HL-60/S4 treated with phorbol 12-myristate 13-acetate at 8.2 ng/mL for 4 days and 3 days (cell line): ENCODE results near the gene RGS6.

Experiments used
- in situ Hi-C: fragments of 300-500 bp; cut with MboI; formaldehyde crosslinking; loops from 2 replicates; pipeline ENCODE4 v1.15.0; 2022; ENCODE audit warnings: low sequenced_read_pairs

RGS6 gene

DNA sequence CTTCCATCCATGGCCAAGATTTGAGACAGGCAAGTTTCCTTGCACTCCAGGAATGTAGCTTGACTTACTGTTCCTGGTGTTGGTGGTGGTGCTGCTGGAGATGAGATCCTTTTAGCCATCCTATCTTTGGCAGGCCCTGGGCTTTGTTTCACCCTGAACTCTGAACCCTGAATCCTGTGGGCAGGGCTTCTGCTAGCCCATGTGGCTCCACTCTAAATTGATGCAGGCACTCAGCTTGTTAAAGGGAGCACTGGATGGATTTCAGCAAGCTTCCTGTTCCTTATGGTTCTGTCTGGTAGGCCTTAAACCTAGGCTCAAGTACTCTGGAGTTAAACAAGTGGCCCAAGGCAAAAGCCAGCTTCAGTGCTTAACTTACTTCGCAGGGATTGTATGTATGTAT is 138.2 kb downstream of the RGS6 start:
- in situ Hi-C loops: no loop called here

DNA sequence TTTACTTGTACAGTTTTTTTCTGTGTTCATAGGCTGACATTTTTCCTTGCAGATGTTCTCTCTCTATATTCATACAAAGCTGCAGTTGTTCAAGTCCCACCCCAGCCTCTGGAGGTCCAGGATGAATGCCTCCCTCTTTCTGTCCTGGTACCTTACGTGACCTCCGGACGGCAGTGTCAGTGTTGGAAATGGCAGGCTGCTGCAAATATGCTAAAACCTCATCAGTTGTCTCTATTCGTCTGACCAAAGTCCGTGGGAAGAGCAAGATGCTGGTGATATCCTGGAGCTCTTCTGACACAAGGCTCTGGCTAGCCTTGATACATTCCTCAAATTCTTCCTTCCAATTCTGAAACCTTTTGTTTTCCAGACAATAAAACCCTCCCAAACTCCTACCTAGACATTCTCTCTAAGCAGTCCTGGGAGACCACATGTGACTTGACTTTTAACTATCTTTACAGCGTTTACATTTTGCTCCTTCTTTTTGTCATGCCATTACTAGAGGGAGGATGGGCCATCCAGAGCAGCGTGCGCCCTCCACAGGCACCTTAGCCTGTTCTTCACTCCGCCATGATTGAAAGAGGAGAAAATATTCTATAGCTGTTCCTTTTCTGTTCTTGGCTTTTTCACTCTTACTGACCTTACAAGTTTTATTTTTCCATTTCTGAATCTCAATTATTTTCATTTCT is 143.6 kb downstream of the RGS6 start:
- in situ Hi-C loops: no loop called here

DNA sequence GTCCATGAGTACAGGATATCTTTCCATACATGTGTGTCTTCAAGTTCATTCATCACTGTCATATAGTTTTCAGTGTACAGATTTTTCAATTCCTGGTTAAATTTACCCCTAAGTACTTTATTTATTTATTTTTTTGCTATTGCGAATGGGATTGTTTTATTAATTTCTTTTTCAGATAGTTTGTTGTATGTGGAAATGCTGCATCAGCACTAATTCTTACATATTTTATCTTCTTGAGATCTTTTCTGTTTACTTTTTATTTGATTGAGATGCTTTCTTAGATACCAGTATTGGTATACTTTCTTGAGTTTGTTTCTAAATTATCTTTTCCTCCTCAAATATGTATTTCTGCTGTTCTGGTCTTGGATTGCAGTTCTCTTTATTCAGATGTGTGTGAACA is 148.9 kb downstream of the RGS6 start:
- in situ Hi-C loops: no loop called here

DNA sequence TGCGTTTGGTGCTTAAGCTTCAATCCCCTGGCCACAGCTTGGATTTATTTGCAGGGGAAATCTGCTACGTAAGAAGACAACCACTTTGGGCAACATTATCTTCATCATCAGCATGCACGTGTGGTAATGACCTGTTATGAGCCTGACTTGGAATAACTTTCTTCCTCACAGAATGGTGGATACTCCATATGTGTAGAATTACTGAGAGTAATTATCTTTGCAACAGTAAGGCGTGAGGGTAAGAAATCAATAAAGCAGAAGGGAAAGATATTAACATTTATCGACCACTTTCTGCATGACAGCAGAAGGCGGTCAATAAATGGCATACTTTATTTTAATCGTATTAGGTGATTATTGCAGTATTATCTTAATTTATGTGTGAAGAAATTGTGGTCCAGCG is 152.7 kb downstream of the RGS6 start:
- in situ Hi-C loops: no loop called here

DNA sequence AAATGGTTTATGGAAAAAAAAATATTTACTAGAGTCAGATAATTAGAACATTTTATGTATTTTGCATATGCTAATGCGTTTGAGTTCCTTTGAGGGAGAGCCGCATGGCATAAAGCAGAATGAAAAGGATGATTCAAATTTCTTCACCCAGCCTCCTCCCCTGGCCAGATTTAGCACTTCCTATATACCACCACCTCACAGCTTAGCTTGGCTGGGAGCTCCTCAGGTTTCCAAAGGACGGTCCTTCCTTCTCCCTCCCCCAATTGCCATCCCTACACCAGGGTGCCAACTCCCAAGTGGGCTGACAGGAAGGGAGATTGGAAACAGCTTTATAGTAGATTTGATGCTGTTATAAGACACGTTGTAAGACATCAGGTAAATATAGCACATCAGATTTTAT is 157.4 kb downstream of the RGS6 start:
- in situ Hi-C loops: no loop called here

DNA sequence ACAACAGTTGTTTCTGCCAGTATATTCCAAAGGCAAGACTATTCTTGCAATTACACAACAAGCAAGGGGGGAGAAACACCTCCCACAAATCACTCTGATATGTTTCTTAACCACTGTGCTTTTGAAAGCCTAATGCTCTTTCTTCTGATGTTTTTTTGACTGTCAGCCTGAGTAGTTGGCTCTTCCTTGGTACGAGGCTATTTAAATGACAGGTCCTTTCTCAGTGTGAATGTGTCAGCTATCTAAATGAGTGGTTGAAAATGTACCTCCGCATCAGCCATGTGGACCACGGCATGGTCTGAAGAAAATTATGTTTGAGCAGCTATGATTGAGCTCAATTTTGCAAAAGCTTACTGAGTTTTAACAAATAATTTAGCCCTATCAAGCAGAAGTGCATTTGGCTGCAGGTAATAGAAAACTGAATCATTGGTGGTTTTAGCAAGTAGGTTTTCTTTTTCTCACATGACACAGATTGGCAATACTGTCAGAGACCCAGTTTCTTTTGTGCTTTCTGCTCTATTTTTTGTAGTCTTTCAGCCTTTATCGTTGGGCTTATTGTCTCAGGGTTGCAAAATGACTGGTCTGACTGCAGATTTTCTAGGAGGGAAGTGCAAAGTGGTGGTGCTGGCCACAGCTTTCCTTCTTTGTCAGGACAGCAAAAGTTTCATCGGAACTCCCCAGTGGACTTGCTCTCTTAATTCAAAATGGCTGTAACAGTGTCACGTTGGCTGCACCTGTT is 162.8 kb downstream of the RGS6 start:
- in situ Hi-C loops: no loop called here

DNA sequence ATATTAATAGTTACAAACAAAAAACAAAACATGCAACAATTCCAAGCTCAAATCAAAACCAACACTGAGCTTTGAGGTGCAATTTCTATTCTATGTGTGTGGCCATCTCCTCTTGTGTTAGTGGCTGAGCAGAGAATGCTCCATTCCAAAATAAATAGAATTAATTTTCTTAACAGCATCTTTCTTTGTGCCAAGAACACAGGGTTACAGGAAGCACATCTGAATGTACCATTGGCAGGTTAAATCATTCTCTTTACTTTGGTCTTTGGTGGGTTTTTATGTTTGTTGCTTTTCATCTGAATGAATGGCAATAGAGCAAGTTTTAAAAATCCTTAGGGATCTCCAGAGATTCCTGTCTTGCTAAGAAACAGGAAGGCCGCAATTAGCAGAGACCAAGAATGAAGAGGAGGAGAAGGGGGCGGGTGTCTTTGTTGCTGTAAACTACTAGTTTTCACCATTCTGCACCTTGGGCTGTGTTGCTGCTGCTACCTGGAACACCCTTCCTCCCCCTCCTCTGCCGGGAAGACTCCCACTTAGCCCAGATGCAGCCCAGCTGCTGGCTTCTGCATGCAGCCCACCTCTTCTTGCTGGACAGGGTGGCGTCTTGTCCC is 165.0 kb downstream of the RGS6 start:
- in situ Hi-C loops: no loop called here

DNA sequence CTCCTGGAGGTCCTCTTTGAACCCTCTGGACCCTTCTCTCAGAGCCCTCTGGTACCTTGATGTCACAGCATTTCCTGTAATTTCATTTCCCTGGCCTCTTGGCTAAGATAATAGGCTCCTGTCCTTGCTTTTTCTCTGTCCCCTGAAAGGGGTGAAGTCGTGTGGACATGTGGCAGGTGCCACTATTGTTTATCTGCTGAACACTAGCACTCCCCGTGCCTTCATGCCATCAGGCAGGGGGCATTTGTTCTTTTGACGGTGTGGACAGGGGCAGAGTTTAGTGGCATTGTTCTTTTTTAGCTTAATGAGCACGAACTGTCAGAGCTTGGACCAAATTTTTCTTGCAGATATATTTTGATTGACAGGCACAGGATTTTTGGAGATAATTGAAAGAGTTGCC is 166.0 kb downstream of the RGS6 start:
- in situ Hi-C loops: no loop called here

DNA sequence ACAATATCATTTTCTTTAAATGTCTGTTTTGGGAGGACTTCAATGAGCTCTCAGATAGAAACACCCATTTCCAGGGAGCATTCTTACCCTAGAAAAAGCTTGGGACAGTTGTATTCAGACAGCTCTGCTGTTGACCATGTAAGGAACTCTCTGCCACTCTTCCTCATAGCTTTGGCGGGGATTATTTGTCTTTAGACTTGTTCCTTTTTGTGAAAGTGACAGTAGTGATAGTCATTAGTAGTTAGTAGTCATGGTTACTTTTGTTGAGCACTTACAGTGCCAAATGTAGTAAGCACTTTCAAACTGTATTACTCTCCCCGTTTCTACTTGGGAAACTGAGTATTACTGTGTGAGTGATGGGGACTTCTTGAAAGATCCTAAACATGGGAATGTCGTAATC is 167.3 kb downstream of the RGS6 start:
- in situ Hi-C loops: no loop called here

DNA sequence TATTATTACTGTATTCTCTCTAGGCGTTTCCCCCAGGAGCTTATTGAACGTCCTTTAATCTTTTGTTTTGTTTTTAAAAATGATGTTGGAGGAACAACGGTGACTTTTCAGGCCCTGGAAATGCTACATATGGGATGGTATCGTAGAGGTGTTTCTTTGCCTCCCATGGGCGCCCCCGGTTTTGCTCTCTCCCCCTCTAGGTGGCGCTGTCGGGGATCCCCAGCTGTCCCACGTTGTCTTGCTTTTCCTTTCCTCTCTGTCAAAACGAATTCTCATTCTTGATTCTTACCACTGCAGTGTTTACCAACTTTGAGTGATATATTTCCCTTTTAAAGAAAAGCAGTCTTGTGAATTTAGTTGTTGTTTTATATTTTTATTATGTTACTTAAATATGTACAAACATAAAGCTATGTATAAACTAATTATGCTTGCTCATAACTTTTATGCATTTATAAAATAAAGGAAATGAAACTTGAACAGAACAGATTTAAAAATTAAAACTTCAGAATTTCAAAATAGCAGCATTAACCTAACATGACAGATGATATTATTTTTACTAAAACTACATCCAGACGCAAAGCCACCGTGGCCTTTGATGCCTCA is 171.9 kb downstream of the RGS6 start:
- in situ Hi-C loops: no loop called here

DNA sequence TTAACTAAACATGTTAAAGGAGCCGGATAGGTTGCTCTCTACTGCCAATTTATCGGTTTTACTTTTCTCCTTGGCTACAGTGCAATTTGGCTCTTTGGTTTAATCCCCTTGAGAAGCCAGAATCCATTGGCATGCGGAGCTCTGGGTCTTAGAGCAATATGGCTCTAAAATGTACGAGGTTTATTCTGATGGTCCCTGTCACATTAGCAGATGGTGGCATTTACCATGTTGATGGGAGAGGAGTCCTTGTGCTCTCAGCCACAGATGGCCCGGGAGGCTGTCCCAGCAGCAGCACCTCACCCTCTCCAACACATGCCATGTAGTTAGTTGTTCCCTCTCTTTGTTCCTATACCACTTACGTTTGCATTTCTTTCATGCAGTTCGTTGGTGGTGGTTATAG is 179.7 kb downstream of the RGS6 start:
- in situ Hi-C loops: no loop called here

DNA sequence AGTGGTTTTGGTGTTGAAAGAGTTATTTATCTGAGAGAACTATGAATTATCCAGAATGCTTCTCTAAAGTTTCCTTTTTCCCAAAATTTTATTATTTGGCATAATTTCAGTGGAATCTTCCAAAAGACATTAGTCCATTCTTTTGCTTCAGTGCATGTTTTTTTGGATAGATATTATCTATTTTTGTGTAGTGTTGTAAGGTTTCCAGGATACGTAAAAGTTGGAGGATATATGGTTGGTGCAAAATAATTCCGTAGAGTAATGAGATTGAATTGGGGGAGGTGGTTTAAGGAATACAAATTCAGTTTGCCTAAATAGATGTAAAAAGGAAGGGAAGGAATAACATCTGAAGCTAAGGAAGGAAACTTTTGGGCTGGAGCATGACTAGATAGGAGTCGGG is 186.6 kb downstream of the RGS6 start:
- in situ Hi-C loops: no loop called here

DNA sequence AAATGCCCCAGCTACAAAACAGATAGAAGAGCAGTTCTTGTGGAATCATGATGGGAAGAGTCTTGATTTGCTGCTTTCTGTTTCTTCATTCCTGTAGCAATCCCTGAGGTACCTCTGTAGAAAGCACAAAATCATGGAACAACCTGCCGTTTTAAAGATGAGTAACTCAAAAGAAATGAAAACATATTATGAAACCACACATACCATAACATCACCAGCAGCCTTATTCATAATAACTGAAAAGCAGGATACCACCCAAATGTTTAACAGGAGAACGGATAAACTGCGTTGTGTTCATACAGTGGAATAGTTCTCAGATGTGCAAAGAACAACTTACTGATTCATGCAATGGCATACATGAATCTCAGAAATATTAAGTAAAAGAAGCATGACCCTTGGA is 188.1 kb downstream of the RGS6 start:
- in situ Hi-C loops: no loop called here

DNA sequence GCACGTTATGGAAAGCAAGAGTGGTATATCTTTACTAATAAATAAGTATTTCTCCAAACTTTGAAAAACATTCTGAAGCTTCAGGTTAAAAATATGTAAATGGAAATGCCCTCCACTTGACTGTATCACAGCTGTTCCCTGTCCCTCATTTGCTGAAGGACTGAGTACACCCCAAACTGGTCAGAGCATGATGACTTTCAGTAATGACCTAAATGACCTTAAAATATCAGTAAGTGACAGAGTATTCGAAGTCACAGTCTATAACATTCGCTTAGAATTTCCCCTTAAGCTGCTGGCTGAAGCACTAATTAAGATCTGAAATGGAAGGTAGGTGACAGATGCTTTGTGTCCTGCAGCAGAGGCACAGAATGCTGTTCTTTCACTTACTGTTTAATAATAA is 191.5 kb downstream of the RGS6 start:
- in situ Hi-C loops: no loop called here

DNA sequence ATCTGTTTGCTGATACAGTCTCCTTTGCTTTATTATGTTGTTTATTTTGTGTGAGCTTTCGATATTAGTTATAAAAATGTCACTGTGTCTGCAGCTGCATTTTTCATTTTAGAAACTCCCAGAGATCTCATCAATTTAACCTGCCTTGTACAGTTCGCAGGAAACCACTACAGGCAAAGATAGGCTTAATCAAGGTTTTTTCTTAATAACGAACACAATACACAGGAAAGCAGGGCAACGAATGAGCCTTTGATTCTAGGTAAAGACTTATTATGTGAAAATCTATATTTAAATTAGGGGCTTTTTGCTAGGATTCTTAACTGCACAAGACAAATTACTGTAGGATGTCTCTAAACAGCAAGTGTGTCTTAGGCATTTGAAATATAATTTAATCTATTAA is 191.9 kb downstream of the RGS6 start:
- in situ Hi-C loops: no loop called here

DNA sequence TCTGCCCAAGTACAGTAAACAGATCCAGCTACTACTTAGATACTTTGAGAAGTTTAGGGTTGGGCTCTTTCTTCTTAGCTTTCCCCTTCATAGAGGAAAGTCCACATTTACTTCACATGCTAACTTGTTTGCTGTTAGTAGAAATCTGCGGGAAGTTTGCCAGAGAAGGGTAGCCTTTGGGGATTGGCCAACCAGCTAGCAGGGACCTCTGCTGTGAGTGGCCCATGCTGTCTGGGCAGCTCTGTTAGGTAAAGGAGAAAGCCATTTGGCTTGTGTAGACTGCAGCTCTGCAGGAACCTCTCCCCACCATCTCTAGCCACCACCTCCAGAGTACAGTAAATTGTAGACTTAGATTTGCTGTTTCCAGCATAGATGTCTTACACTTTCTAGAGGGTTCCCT is 193.9 kb downstream of the RGS6 start:
- in situ Hi-C loops: no loop called here

DNA sequence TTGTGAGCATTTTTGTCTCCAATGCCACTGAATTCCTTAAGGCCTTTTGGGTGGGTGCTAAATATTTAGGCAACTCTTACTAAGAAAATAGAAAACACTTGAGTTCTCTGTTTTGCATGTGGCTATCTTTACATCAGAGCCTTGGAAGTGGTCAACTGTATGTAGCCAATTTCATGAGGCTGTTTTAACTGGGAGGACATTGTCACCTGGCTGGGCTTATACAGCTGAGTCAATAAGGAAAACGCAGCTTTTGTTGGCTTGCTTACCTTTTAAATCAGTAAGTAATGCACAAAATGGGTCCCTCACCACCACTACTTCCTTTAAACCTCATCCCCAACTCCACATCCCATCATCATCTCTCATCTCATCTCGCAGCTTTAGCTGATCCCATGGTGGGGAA is 194.3 kb downstream of the RGS6 start:
- in situ Hi-C loops: no loop called here

DNA sequence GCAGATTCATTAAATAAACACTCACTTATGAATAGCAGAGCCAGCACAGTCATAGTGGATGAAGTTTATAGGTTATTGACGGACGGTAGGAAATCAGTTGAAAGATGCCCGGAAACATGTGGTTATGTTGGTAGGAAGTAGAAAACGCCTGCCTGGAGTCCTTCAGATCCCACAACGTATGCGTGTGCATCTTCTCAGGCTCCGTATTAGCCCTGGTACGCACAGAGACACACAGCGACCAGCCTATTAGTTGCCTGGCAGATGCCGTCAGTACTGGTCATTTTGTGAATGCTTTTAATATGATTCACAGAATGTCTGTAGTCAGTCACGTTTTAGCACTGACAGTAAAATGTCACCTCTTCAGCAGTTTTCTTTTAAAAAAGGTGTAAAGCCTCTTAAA is 196.4 kb downstream of the RGS6 start:
- in situ Hi-C loops: no loop called here

DNA sequence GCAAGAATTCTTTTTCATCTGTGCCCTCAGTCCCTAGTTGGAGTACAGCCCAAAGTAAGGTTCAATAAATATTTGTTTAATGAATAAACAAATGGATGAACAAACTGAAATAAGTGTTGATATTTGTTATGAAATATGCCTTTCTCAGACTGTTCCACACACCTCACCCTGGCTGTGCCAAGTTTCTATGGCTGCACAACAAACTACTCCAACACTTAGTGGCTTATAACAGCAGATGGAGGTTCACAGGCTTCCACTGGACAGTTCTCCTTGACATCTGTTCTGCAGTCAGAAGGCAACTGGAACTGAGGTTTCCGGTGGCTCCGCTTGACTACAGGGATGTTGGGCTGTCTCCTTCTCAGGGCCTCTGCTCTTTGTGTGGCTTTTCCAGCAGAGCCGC is 197.1 kb downstream of the RGS6 start:
- in situ Hi-C loops: no loop called here

DNA sequence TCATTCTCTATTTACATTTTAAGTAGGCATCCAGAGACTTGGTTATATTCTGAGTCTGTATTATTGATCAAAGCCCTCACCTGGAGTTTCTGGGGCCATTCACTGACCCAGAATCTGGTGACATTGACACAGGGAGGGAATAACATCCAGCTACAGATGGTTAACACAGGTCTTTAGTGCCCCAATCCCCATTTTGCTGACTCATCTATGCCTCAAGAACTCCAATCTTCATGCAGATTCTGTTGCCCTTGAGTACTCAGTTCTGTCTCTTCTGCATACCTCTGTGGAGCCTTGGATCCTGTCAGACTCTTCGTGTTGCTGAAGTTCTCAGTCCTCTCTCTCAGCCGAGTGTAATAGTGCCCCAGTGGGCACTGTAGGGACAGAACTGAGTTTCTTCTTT is 208.9 kb downstream of the RGS6 start:
- in situ Hi-C loops: no loop called here

DNA sequence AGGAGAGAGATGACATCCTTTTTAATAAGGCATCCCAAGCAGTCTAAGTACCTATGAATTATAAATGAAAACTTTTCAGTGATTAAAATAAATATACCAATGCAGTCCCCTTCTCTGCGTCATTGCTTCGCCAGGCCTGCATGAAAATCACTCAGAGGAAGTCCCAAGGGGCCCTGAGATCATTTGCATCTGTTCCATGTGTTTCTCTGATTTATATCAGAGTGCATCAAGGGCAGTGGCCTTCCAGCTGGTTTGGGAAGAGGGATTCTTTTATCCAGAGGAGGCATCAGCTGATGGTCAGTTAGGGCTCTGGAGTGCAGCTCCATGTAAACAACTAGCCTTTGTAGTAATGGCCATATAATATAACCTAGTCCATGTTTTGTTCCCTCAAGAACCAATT is 210.1 kb downstream of the RGS6 start:
- in situ Hi-C loops: no loop called here

DNA sequence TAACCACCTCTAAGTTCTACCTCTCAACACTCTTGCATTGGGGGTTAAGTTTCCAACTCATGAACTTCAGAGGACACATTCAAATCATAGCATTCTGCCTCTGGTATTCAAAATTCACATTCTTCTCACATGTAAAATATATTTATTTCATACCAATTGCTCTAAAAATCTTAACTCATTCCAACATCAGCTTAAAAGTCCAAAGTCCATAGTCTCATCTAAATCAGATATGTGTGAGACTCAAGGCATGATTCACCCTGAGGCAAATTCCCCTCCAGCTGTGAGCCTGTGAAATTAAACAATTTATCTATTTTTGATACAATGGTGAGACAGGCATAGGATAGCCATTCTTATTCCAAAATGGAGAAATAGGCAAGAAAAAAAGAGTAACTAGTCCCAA is 214.0 kb downstream of the RGS6 start:
- in situ Hi-C loops: no loop called here
